Measurements from ENCODE around the gene USP32.

DNA sequence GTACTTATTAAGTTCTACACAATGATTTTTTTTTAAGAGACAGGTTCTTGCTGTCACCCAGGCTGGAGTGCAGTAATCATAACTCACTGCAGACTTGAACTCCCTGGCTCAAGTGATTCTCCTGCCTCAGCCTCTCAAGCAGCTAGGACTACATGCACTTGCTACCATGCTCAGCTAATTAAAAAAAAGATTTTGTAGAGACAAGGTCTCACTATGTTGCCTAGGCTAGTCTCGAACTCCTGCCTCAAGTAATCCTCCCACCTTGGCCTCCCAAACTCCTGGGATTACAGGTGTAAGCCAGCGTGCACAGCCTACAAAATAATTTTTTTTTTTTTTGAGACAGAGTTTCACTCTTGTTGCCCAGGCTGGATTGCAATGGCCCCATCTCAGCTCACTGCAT, 22.2 kb downstream of the USP32 start:
- TF ChIP-seq POLR2A (IDR thresholded peaks at IDR 0.05; ENCODE audit: low read length) = no peak
- no peak for TF ChIP-seq GATA1 (IDR thresholded peaks at IDR 0.05; ENCODE audit: low read depth, low read length)
